DOHH2 (cell line): ENCODE measurements around the gene TFB2M.

Experiments
- H3F3A ChIP-seq: fragments of 200-600 bp; sonication (generic), shearing (Covaris generic); 2 replicates; pipeline ENCODE4 v1.6.0; 2016; ENCODE audit warnings: antibody characterized with exemption, mild to moderate bottlenecking; ENCODE audit not compliant: control insufficient read depth, insufficient read depth
- H3K27ac ChIP-seq: fragments of 200-600 bp; sonication (generic); 2 replicates; pipeline ENCODE4 v1.5.1; 2014; ENCODE audit warnings: low read depth, mild to moderate bottlenecking, low read length, moderate library complexity
- H3K27me3 ChIP-seq: fragments of 200-600 bp; sonication (generic); 2 replicates; pipeline ENCODE4 v1.6.1; 2014; ENCODE audit warnings: mild to moderate bottlenecking, low read length, mixed read lengths; ENCODE audit not compliant: control insufficient read depth
- H3K36me3 ChIP-seq: fragments of 200-600 bp; sonication (generic); 2 replicates; pipeline ENCODE4 v1.6.1; 2014; ENCODE audit warnings: mild to moderate bottlenecking, low read length, moderate library complexity, mixed read lengths; ENCODE audit not compliant: control insufficient read depth
- H3K4me1 ChIP-seq: fragments of 200-600 bp; sonication (generic); 2 replicates; pipeline ENCODE4 v1.6.1; 2014; ENCODE audit warnings: mild to moderate bottlenecking, low read length, mixed read lengths; ENCODE audit not compliant: control insufficient read depth
- H3K4me2 ChIP-seq: fragments of 200-600 bp; sonication (generic); 2 replicates; pipeline ENCODE4 v1.6.0; 2014; ENCODE audit warnings: mild to moderate bottlenecking, low read length, moderate library complexity
- H3K4me3 ChIP-seq: fragments of 200-600 bp; sonication (generic); 2 replicates; pipeline ENCODE4 v1.5.1; 2014; ENCODE audit warnings: mild to moderate bottlenecking, low read length, mixed read lengths
- H3K79me2 ChIP-seq: fragments of 200-600 bp; sonication (generic); 2 replicates; pipeline ENCODE4 v1.6.1; 2014; ENCODE audit warnings: mild to moderate bottlenecking, low read length, mixed read lengths; ENCODE audit not compliant: control insufficient read depth
- H3K9me2 ChIP-seq: fragments of 200-600 bp; sonication (generic); replicated peaks from 2 replicates; pipeline ENCODE4 v1.6.1; 2014; ENCODE audit warnings: mild to moderate bottlenecking, low read length, mixed read lengths; ENCODE audit not compliant: control insufficient read depth
- H3K9me3 ChIP-seq: fragments of 200-600 bp; sonication (generic); 2 replicates; pipeline ENCODE4 v1.6.1; 2014; ENCODE audit warnings: antibody characterized with exemption, low read length, mixed read lengths; ENCODE audit not compliant: control insufficient read depth, insufficient read depth
- H4K20me1 ChIP-seq: fragments of 200-600 bp; sonication (generic); 2 replicates; pipeline ENCODE4 v1.6.0; 2014; ENCODE audit warnings: low read depth, mild to moderate bottlenecking, antibody characterized with exemption, low read length, moderate library complexity; ENCODE audit not compliant: control insufficient read depth, insufficient read depth
- CTCF ChIP-seq: fragments of 200-600 bp; sonication (generic); IDR thresholded peaks from one replicate; pipeline ENCODE4 v1.5.1; 2014; ENCODE audit warnings: antibody characterized with exemption, mild to moderate bottlenecking, low read depth, low read length; ENCODE audit not compliant: poor library complexity, severe bottlenecking
- EZH2phosphoT487 ChIP-seq: fragments of 200-600 bp; sonication (generic); IDR thresholded peaks from 2 replicates; pipeline ENCODE4 v1.6.1; 2017; ENCODE audit warnings: borderline replicate concordance, mild to moderate bottlenecking, antibody characterized with exemption, low read length, moderate library complexity, mixed read lengths

Gene TFB2M

DNA sequence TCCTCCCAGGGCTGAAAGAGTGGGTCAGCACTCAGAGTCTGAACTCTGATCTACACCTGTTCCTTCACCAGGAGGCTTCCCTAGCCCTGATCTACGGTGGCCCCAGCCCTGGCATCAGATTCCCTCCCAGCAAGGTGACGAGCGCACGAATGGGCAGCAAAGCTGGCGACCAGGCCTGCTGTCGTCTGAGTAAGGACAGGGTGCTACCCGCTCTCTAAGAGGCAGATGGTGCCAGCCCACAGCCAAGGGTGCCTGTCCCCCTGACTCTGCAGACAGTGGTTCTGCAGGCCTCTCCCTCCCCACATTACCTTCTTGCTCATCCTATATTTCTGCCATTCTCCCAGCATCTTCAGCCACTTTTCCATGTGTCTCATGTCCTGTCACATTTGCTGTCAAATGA lies 48.7 kb downstream of the TFB2M start:
- TF ChIP-seq CTCF (no peak), EZH2phosphoT487 (no peak)
- no peaks in the 10 kb centered on the region for H3K27me3 ChIP-seq
- H3K9me3 ChIP-seq, result peaks cover 70% of the 10 kb centered on the region
- H3K4me2 ChIP-seq, result no peak overlapping the region
- H3K79me2 ChIP-seq, result no peaks in the 10 kb centered on the region
- no peaks in the 10 kb centered on the region for H3K9me2 ChIP-seq
- H3K4me3 ChIP-seq, result no peak overlapping the region
- no peak overlapping the region for H3K27ac ChIP-seq
- H3K36me3 ChIP-seq, result no peaks in the 10 kb centered on the region
- no peaks in the 10 kb centered on the region for H4K20me1 ChIP-seq
- no peaks in the 10 kb centered on the region for H3K4me1 ChIP-seq
- H3F3A ChIP-seq, result no peaks in the 10 kb centered on the region

DNA sequence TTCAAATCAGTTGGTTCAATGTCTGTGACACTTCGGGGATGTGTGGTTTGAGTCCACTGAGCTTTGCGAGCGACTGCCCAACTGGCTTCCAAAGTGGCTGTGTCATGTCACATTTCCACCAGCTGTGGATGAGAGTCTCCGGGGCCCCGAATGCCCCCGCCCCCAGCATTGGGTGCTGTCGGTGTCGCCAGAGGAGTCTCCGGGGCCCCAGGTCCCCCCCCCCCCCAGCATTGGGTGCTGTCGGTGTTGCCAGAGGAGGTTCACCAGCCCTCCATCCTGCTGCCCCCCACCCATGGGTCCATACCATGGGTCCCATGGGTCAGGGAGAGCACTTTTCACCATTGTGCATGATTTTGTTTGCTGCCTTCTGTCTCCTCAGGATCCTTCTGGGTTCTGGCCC lies 49.9 kb downstream of the TFB2M start:
- no peak overlapping the region for H3K27ac ChIP-seq
- no peaks in the 10 kb centered on the region for H3K27me3 ChIP-seq
- H4K20me1 ChIP-seq, result no peaks in the 10 kb centered on the region
- no peak overlapping the region for H3K4me3 ChIP-seq
- H3K4me2 ChIP-seq, result no peak overlapping the region
- H3K9me2 ChIP-seq, result no peaks in the 10 kb centered on the region
- no peaks in the 10 kb centered on the region for H3K79me2 ChIP-seq
- TF ChIP-seq CTCF, result no peak
- TF ChIP-seq EZH2phosphoT487, result no peak
- H3F3A ChIP-seq, result no peaks in the 10 kb centered on the region
- no peaks in the 10 kb centered on the region for H3K36me3 ChIP-seq
- peaks cover 64% of the 10 kb centered on the region for H3K9me3 ChIP-seq
- no peaks in the 10 kb centered on the region for H3K4me1 ChIP-seq

- peaks cover 64% of the 10 kb centered on the region for H3K9me3 ChIP-seq
- TF ChIP-seq CTCF (no peak), EZH2phosphoT487 (no peak)
- no peak overlapping the region for H3K27ac ChIP-seq
- H3K4me3 ChIP-seq, result no peak overlapping the region
- H3F3A ChIP-seq, result no peaks in the 10 kb centered on the region
- H3K4me1 ChIP-seq, result no peaks in the 10 kb centered on the region
- H3K79me2 ChIP-seq, result no peaks in the 10 kb centered on the region
- no peaks in the 10 kb centered on the region for H3K27me3 ChIP-seq
- no peaks in the 10 kb centered on the region for H4K20me1 ChIP-seq
- no peaks in the 10 kb centered on the region for H3K9me2 ChIP-seq
- H3K4me2 ChIP-seq, result no peak overlapping the region
- no peaks in the 10 kb centered on the region for H3K36me3 ChIP-seq
These were observed 50.6 kb downstream of the TFB2M start for GRCh38 chr1:246515390-246516005.
